H1 (cell line): ENCODE measurements around the gene YEATS2. TPM values are rescaled to one million over a fixed set of nuclear protein-coding genes. Genes with fewer than 3 reads are reported as not detected.
A peak's percentile ranks its signal among the peaks of the same experiment; 100 is the strongest.

Experiments
- CTCF ChIA-PET: fragments of 300-600 bp; sonication (Branson Sonifier 250); formaldehyde crosslinking; loops from one replicate; lab custom pipeline; 2021; ENCODE audit not compliant: partially characterized antibody; lab: Charles Lee
- POLR2A ChIA-PET: fragments of 300-600 bp; sonication (Branson Sonifier 250); formaldehyde crosslinking; loops from one replicate; lab custom pipeline; 2021; ENCODE audit warnings: inconsistent platforms; ENCODE audit not compliant: partially characterized antibody; lab: Charles Lee
- DNase-seq, 2 experiments: peaks; one replicate each; pipeline versions ENCODE4 v3.0.0 to v3.0.0-alpha.2; 2010 to 2022; ENCODE audit warnings: low spot score in 2 of 2, low read depth in 1 of 2, mixed read lengths in 1 of 2
- FAIRE-seq: peaks from 2 replicates; lab custom pipeline; 2011; peaks lifted over from hg19 to GRCh38; lab: Jason Lieb, UNC
- H2AFZ ChIP-seq: 2 replicates; pipeline ENCODE4 v1.8.1; 2012; ENCODE audit warnings: low read length, inconsistent platforms
- H2AK5ac ChIP-seq: 2 replicates; pipeline ENCODE4 v1.6.1; 2013; ENCODE audit warnings: low read depth, low read length
- H2BK120ac ChIP-seq: replicated peaks from 2 replicates; pipeline ENCODE3; 2013; ENCODE audit warnings: low read depth, low read length, inconsistent platforms
- H2BK12ac ChIP-seq: 2 replicates; pipeline ENCODE4 v1.6.1; 2013; ENCODE audit warnings: low read depth, low read length
- H2BK15ac ChIP-seq: 2 replicates; pipeline ENCODE4 v1.6.1; 2013; ENCODE audit warnings: low read length
- H2BK20ac ChIP-seq: 2 replicates; pipeline ENCODE4 v1.6.1; 2013; ENCODE audit warnings: low read length
- H2BK5ac ChIP-seq: 2 replicates; pipeline ENCODE4 v1.6.1; 2013; ENCODE audit warnings: low read depth, low read length
- H3K14ac ChIP-seq: 2 replicates; pipeline ENCODE4 v1.6.1; 2013; ENCODE audit warnings: inconsistent platforms; ENCODE audit not compliant: insufficient read length
- H3K18ac ChIP-seq: 2 replicates; pipeline ENCODE4 v1.6.1; 2013; ENCODE audit warnings: low read length; ENCODE audit errors: extremely low read depth
- H3K23ac ChIP-seq: 2 replicates; pipeline ENCODE4 v1.6.1; 2013; ENCODE audit warnings: inconsistent platforms; ENCODE audit not compliant: insufficient read length
- H3K23me2 ChIP-seq: 2 replicates; pipeline ENCODE4 v1.6.1; 2013; ENCODE audit warnings: low read depth, low read length
- H3K27ac ChIP-seq: 2 replicates; pipeline ENCODE4 v1.6.1; 2011; ENCODE audit warnings: low read depth, low read length, inconsistent platforms
- H3K27me3 ChIP-seq, 4 experiments: replicated peaks in 1 of 4; 1 replicate in 1 of 4; 2 replicates in 3 of 4; pipeline versions ENCODE4 v1.6.1 to v1.8.1; 2011 to 2013; ENCODE audit warnings: low read length in 3 of 4, mild to moderate bottlenecking in 3 of 4, inconsistent platforms in 2 of 4, mixed read lengths in 2 of 4, moderate library complexity in 1 of 4; ENCODE audit not compliant: control insufficient read depth in 3 of 4, insufficient read depth in 3 of 4; ENCODE audit errors: extremely low read depth in 1 of 4
- H3K36me3 ChIP-seq, 4 experiments: 2 replicates each; pipeline versions ENCODE4 v1.6.1 to v1.8.1; 2011 to 2013; ENCODE audit warnings: mild to moderate bottlenecking in 4 of 4, low read length in 3 of 4, moderate library complexity in 2 of 4, control low read depth in 1 of 4, inconsistent platforms in 1 of 4; ENCODE audit not compliant: insufficient read depth in 4 of 4, control insufficient read depth in 2 of 4
- H3K4ac ChIP-seq: replicated peaks from 2 replicates; pipeline ENCODE3; 2013; ENCODE audit warnings: low read length, low read depth, mixed read lengths, inconsistent platforms; ENCODE audit not compliant: insufficient read length
- H3K4me1 ChIP-seq, 4 experiments: replicated peaks in 1 of 4; 1 replicate in 1 of 4; 2 replicates in 3 of 4; pipeline versions ENCODE4 v1.6.1 to v1.8.1; 2011 to 2013; ENCODE audit warnings: low read length in 3 of 4, inconsistent platforms in 2 of 4, mixed read lengths in 1 of 4; ENCODE audit not compliant: insufficient read depth in 4 of 4, control insufficient read depth in 3 of 4
- H3K4me2 ChIP-seq, 2 experiments: 2 replicates each; pipeline versions ENCODE4 v1.6.1 to v1.8.1; 2011 to 2013; ENCODE audit warnings: low read depth in 2 of 2, low read length in 2 of 2, control low read depth in 1 of 2, inconsistent platforms in 1 of 2, mild to moderate bottlenecking in 1 of 2; ENCODE audit not compliant: insufficient read depth in 1 of 2
- H3K4me3 ChIP-seq, 4 experiments: fragments of 200-600, 300-600 bp in 1 of 4; sonication (generic), shearing (Covaris generic), sonication (Bioruptor Twin) in 1 of 4; 2 replicates each; pipeline versions ENCODE4 v1.5.1 to v1.8.1; 2011 to 2016; ENCODE audit warnings: low read length in 4 of 4, low read depth in 3 of 4, control low read depth in 2 of 4, inconsistent platforms in 2 of 4, mild to moderate bottlenecking in 2 of 4, mixed read lengths in 1 of 4, moderate library complexity in 1 of 4; ENCODE audit not compliant: insufficient read depth in 2 of 4; ENCODE audit errors: extremely low read depth in 1 of 4
- H3K56ac ChIP-seq: replicated peaks from 2 replicates; pipeline ENCODE3; 2013; ENCODE audit warnings: low read depth, mild to moderate bottlenecking, mixed read lengths, low read length, inconsistent platforms; ENCODE audit not compliant: insufficient read length
- H3K79me1 ChIP-seq: 2 replicates; pipeline ENCODE4 v1.6.1; 2013; ENCODE audit warnings: low read depth, low read length, control low read depth
- H3K79me2 ChIP-seq, 2 experiments: 2 replicates each; pipeline versions ENCODE4 v1.6.1 to v1.8.1; 2012 to 2013; ENCODE audit warnings: low read length in 2 of 2, mild to moderate bottlenecking in 2 of 2, inconsistent platforms in 1 of 2; ENCODE audit not compliant: insufficient read depth in 2 of 2, control insufficient read depth in 1 of 2
- H3K9ac ChIP-seq, 4 experiments: replicated peaks in 1 of 4; 1 replicate in 1 of 4; 2 replicates in 3 of 4; pipeline versions ENCODE4 v1.6.1 to v1.8.1; 2011 to 2013; ENCODE audit warnings: low read depth in 3 of 4, low read length in 3 of 4, control low read depth in 2 of 4, mild to moderate bottlenecking in 2 of 4, moderate library complexity in 2 of 4, inconsistent platforms in 1 of 4; ENCODE audit errors: extremely low read depth in 1 of 4
- H3K9me3 ChIP-seq, 2 experiments: 2 replicates each; pipeline versions ENCODE4 v1.6.1 to v1.8.1; 2012 to 2013; ENCODE audit warnings: mild to moderate bottlenecking in 2 of 2, moderate library complexity in 2 of 2, control low read depth in 1 of 2, inconsistent platforms in 1 of 2, low read depth in 1 of 2, low read length in 1 of 2, mixed read lengths in 1 of 2; ENCODE audit not compliant: insufficient read depth in 2 of 2
- H4K20me1 ChIP-seq, 2 experiments: replicated peaks in 1 of 2; 2 replicates each; pipeline versions ENCODE3 to v1.8.1; 2011 to 2013; ENCODE audit warnings: inconsistent platforms in 2 of 2, low read length in 2 of 2, mild to moderate bottlenecking in 1 of 2; ENCODE audit not compliant: insufficient read depth in 2 of 2, control insufficient read depth in 1 of 2
- H4K5ac ChIP-seq: 2 replicates; pipeline ENCODE4 v1.6.1; 2013; ENCODE audit warnings: low read length, low read depth, mixed read lengths, inconsistent platforms; ENCODE audit not compliant: insufficient read length
- H4K8ac ChIP-seq: 2 replicates; pipeline ENCODE4 v1.8.0; 2013; ENCODE audit warnings: mild to moderate bottlenecking, moderate library complexity, low read length, inconsistent platforms; ENCODE audit not compliant: insufficient read depth; ENCODE audit errors: extremely low read depth
- H4K91ac ChIP-seq: replicated peaks from 2 replicates; pipeline ENCODE3; 2013; ENCODE audit warnings: low read length, mixed read lengths, inconsistent platforms; ENCODE audit not compliant: insufficient read length
- BCL11A ChIP-seq, 2 experiments: IDR thresholded peaks; one replicate each; pipeline ENCODE4 v1.6.1; 2011; ENCODE audit warnings: low read depth in 2 of 2, low read length in 2 of 2, mild to moderate bottlenecking in 2 of 2
- HDAC2 ChIP-seq, 2 experiments: fragments of 300-600 bp in 1 of 2; sonication (generic) in 1 of 2; IDR thresholded peaks; 2 replicates each; pipeline ENCODE4 v1.6.1; 2011 to 2012; ENCODE audit warnings: low read depth in 2 of 2, low read length in 2 of 2, mild to moderate bottlenecking in 2 of 2, moderate library complexity in 2 of 2, borderline replicate concordance in 1 of 2, inconsistent platforms in 1 of 2
- KDM5A ChIP-seq: fragments of 200-600 bp; IDR thresholded peaks from 2 replicates; pipeline ENCODE4 v1.7.1; 2012; ENCODE audit warnings: mild to moderate bottlenecking, low read length, inconsistent platforms, mixed read lengths
- POLR2AphosphoS5 ChIP-seq: IDR thresholded peaks from 2 replicates; pipeline ENCODE4 v1.6.1; 2011; ENCODE audit warnings: low read depth, low read length
- RFX5 ChIP-seq: IDR thresholded peaks from 2 replicates; pipeline ENCODE4 v1.6.1; 2011; ENCODE audit warnings: low read depth, low read length, improper control_type of control experiment, borderline replicate concordance
- SIRT6 ChIP-seq: IDR thresholded peaks from one replicate; pipeline ENCODE4 v1.7.1; 2012; ENCODE audit warnings: low read length, inconsistent platforms
- SP4 ChIP-seq: IDR thresholded peaks from 2 replicates; pipeline ENCODE4 v1.6.1; 2012; ENCODE audit warnings: low read length, inconsistent platforms
- TAF1 ChIP-seq: IDR thresholded peaks from 2 replicates; pipeline ENCODE4 v1.6.1; 2011; ENCODE audit warnings: mild to moderate bottlenecking, low read depth, low read length
- TEAD4 ChIP-seq: IDR thresholded peaks from 2 replicates; pipeline ENCODE4 v1.6.1; 2012; ENCODE audit warnings: low read depth, low read length, inconsistent platforms, mixed read lengths
- WGBS, 2 experiments: shearing (Covaris generic) in 1 of 2; methylation state at CpG; one replicate each; pipeline versions ENCODE4 v1.1.6 to v1.1.7; 2013 to 2015; ENCODE audit warnings: low lambda C conversion rate in 2 of 2, mixed read lengths in 2 of 2, inconsistent platforms in 1 of 2, low coverage in 1 of 2, missing lambda C conversion rate in 1 of 2; ENCODE audit not compliant: insufficient replicate concordance in 2 of 2, insufficient coverage in 1 of 2, insufficient read length in 1 of 2; ENCODE audit errors: extremely low coverage in 1 of 2, missing lambda C conversion rate in 1 of 2; 5-methylcytosine and 5-hydroxymethylcytosine counted together
- polyA plus RNA-seq, 7 experiments: library from polyadenylated mRNA; depleted of rRNA in 3 of 7; stranded (reverse) in 5 of 7; unstranded in 2 of 7; fragments of >200 nt in 5 of 7; fragments of 200-250 nt in 2 of 7; gene quantifications; 1 replicate in 5 of 7; 2 replicates in 1 of 7; 4 replicates in 1 of 7; pipeline versions ENCODE4 v1.2.1 to v1.2.3, GENCODE V29; 2011 to 2013; ENCODE audit warnings: missing spikeins in 2 of 7, mixed read lengths in 2 of 7
- total RNA-seq: library from RNA; stranded (reverse); fragmentation: NEBNext Ultra II Directional; extraction: Animal tissue kit (Norgen Biotek cat#: 25700); gene quantifications from 2 replicates; pipeline ENCODE4 v1.2.1, GENCODE V29; 2021
- TF ChIP-seq, protein P1 (sequence below): IDR thresholded peaks from 2 replicates; pipeline ENCODE4 v1.6.1; 2012; ENCODE audit warnings: inconsistent platforms

YEATS2 gene
- total and polyA plus RNA-seq, 2 of the 8 experiments (the other 6 are each of a cell fraction or from before 2014, with no cell fraction given) = 35.3 to 53.7 TPM

DNA sequence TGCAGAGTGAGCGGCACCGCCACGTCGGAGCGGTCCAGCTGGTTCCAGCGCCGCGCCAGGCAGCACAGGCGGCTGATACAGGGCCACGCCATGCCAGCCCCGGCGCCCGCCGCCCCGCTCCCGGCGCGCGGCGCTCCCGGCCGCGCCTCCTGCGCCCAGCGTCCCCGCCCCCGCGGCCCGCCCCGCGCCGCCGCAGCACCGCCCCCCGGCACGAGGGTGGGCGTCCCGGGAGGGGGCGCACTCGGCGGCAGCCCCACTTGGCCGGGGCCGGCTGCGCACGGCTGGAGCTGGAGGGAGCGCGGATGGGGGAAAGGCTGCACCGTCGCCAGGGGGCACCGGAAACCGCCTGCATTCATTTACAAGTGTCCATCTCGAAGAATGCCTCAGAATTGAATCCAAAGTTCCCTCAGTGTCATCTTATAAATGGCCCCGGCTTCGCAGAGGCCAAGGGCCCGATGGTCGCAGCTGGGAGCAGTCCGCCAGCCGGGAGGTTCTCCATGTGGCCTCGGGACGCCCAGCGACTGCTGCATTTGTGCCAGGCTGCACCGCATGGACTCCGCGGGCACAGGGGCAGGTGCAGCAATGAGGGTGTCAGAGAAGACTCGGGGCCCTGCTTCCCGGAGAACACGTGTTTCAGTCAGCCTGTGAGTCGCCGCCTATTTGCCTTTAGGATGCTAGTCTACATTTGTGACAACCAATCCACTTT, 128.0 kb downstream of the YEATS2 start, which contains the start of gene MAP6D1:
MAP6D1 (minus strand) TSS at position 122 of the 706 bp plus-strand sequence; CDS start at position 92, 30 bp downstream.
- no peak within 1 kb of the TSS for H3K14ac ChIP-seq
- H3K56ac ChIP-seq = no peak within 1 kb of the TSS
- no peak within 1 kb of the TSS for H2BK120ac ChIP-seq
- H3K4me2 ChIP-seq = peak within 1 kb of the TSS; percentile 87 to 99
- no peak within 1 kb of the TSS for H2BK15ac ChIP-seq
- peaks cover 0 to 7% (median 3%) of the 10 kb centered on the region in 4 experiments; a peak in 4 of 7 replicates for H3K4me1 ChIP-seq
- H3K79me1 ChIP-seq = no peaks in the 10 kb centered on the region
- FAIRE-seq (no peak), DNase-seq (peak; percentile 31 to 85)
- 20% methylated on average over 18 of the region's 69 CpGs; no CpG with 5 or more reads in 1 of the 2 experiments for WGBS, 2 experiments
- H3K4ac ChIP-seq = no peak within 1 kb of the TSS
- no peak within 1 kb of the TSS for H4K91ac ChIP-seq
- H3K18ac ChIP-seq = no peak within 1 kb of the TSS; the same call in 1 of the 2 replicates
- H3K27me3 ChIP-seq = peaks cover 0 to 3% (median 0%) of the 10 kb centered on the region in 4 experiments; a peak in 3 of 7 replicates
- H2AK5ac ChIP-seq = no peak within 1 kb of the TSS
- peak within 1 kb of the TSS; percentile 62; the same call in 1 of the 2 replicates for H4K8ac ChIP-seq
- H3K27ac ChIP-seq = no peak within 1 kb of the TSS
- H3K23ac ChIP-seq = no peak within 1 kb of the TSS
- H2BK20ac ChIP-seq = no peak within 1 kb of the TSS
- H4K5ac ChIP-seq = no peak within 1 kb of the TSS
- H3K4me3 ChIP-seq = peak within 1 kb of the TSS; percentile 60 to 79 (median 68)
- H4K20me1 ChIP-seq = peaks cover 0 to 4% of the 10 kb centered on the region in 2 experiments
- peak within 1 kb of the TSS; percentile 44; the same call in 1 of the 2 replicates for H2BK5ac ChIP-seq
- H2AFZ ChIP-seq = peak within 1 kb of the TSS; percentile 8; the same call in 1 of the 2 replicates
- H2BK12ac ChIP-seq = no peak within 1 kb of the TSS
- no peaks in the 10 kb centered on the region for H3K9me3 ChIP-seq
- peaks cover 0 to 6% (median 3%) of the 10 kb centered on the region in 4 experiments; a peak in 2 of 8 replicates for H3K36me3 ChIP-seq
- H3K79me2 ChIP-seq = no peaks in the 10 kb centered on the region
- H3K23me2 ChIP-seq = peaks cover 13% of the 10 kb centered on the region; the same call in 1 of the 2 replicates
- CTCF ChIA-PET = interaction anchor here (0.7 to 2.4 kb wide), 10 partner anchors 9 to 359 kb away, joined by 3 to 11 read pairs (median 3); partner anchors contain the start of gene PARL
- POLR2A ChIA-PET = interaction anchor here (0.6 to 1.9 kb wide), 5 partner anchors 9 to 68 kb away, joined by 3 to 6 read pairs (median 4); partner anchors contain the start of gene PARL
- H3K9ac ChIP-seq = peak within 1 kb of the TSS; percentile 20 to 58 (median 48); a peak in 4 of 7 replicates
- TF ChIP-seq BCL11A (IDR thresholded peaks at IDR 0.05; ENCODE audit: low read depth in 2 of 2, low read length in 2 of 2) (no peak), TAF1 (no peak), HDAC2 (IDR thresholded peaks at IDR 0.05; ENCODE audit: borderline replicate concordance in 1 of 2, low read depth in 2 of 2, low read length in 2 of 2) (0 out of 4 replicates have a peak, but pooled peaks of 1 of the 2 experiments have one; percentile 28), TEAD4 (no peak), SP4 (no peak), POLR2AphosphoS5 (no peak), SIRT6 (no peak), RFX5 (no peak), KDM5A (no peak)
- TF ChIP-seq, protein P1, sequence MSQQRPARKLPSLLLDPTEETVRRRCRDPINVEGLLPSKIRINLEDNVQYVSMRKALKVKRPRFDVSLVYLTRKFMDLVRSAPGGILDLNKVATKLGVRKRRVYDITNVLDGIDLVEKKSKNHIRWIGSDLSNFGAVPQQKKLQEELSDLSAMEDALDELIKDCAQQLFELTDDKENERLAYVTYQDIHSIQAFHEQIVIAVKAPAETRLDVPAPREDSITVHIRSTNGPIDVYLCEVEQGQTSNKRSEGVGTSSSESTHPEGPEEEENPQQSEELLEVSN = peak; percentile 75; the same call in 1 of the 2 replicates
